DMS153 treated with DMSO at 0.1 percent for 48 hours (cell line): ENCODE data around the gene SZT2.
"Not testable (repeated sequence)": the region's sequence is repeated elsewhere in the genome, so short reads cannot be mapped to it uniquely, and the experiment has no call there.

Experiments used
- DNase-seq: peaks from one replicate; lab custom pipeline; 2025; ENCODE audit not compliant: unreplicated experiment; lab: John Stamatoyannopoulos, UW

The SZT2 gene

DNA sequence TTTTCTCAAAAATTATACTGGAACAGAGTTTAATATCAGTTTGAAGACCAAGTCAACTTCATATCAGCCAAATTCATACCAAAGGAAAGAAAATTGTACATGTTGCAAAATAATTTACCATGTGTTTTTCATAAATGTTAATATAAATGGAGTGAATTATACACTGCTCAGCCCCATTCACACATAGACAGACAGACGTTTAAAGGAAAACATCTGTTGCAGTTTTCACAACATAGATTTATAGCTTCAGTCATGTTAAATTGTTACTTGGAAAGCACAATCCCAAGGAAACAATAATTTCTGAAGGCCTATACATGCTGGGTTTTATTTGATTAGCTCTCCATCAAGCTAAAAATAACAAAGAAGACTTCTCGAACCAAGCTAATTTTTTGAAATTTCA lies 91.8 kb downstream of the SZT2 start:
- DNase-seq: no peak

DNA sequence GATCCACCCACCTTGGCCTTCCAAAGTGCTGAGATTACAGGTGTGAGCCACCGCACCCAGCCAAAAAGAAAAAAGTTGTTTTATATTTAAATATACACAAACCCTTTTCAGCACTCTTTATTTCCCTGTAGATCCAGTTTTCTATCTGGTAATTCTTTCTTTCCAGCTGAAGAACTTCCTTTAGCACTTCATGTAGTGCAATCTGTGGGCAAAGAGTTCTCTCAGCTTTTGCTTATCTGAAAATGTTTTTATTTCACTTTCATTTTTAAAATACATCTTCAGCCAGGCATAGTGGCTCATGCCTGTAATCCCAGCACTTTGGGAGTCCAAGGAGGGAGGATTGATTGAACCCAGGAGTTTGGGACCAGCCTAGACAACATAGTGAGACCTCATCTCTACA lies 92.5 kb downstream of the SZT2 start:
- no peak for DNase-seq

DNA sequence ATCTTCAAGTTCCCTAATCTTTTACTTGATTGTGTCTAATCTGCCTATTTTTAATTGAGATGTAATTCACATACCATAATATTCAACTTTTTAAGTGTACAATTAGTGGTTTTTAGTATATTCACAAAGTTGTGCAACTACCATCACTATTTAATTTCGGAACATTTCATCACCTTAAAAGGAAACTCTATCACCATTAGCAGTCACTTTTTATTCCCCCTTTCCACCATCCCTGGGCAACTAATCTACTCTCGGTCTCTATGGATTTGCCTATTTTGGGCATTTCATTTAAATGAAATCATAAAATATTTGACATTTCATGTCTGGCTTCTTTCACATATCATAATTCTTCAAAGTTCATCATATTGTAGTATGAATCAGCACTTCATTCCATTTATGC lies 94.7 kb downstream of the SZT2 start:
- no peak for DNase-seq

GRCh38 chr1:43488165-43488564 lies 98.5 kb downstream of the SZT2 start:
- DNase-seq: no peak

DNA sequence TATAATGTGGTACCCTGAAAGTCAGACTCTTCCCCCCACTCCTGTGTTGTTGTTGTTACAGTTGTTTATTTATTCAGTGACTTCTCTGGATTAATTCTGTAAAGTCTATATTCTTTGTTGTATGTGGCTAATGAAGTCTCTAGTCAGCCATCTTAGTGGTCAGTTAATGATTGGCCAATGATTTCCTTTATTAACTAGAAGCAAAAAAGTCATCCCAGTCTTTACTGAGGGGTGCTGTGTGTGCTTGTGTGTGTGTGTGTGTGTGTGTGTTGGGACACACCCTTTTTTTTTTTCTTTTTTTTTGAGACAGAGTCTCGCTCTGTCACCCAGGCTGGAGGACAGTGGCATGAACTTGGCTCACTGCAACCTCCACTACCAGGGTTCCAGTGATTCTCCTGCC lies 101.4 kb downstream of the SZT2 start:
- no peak for DNase-seq

- DNase-seq: no peak
These were observed 103.1 kb downstream of the SZT2 start for GRCh38 chr1:43492826-43493225.

- no peak for DNase-seq
These were observed 104.2 kb downstream of the SZT2 start for GRCh38 chr1:43493661-43494450.

GRCh38 chr1:43495204-43495603 lies 105.5 kb downstream of the SZT2 start:
- DNase-seq: no peak

DNA sequence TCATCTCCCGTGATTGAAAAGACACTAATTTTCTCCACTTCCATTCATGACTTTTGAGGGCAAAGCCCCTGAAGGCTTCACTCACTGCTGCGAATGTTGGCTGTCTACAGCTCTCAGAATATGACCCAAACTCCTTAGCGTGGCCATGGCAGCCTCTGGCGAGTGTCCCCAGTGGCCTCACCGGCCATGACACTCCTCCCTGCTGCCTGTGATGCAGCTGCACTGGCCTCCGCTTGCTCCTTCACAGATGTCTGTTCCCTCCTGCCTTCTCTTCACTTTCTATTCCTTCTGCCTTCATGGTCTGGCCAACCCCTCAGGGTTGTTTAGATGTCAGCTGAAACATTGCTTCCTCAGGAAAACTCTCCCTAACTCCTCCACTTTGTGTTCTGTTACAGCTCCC lies 110.2 kb downstream of the SZT2 start:
- DNase-seq: no peak

DNA sequence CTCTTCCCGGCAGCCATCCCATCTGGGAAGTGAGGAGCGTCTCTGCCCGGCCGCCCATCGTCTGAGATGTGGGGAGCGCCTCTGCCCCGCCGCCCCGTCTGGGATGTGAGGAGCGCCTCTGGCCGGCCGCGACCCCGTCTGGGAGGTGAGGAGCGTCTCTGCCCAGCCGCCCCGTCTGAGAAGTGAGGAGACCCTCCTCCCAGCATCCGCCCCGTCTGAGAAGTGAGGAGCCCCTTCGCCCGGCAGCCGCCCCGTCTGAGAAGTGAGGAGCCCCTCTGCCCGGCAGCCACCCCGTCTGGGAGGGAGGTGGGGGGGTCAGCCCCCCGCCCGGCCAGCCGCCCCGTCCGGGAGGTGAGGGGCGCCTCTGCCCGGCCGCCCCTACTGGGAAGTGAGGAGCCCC lies 112.1 kb downstream of the SZT2 start:
- DNase-seq: not testable (repeated sequence)

DNA sequence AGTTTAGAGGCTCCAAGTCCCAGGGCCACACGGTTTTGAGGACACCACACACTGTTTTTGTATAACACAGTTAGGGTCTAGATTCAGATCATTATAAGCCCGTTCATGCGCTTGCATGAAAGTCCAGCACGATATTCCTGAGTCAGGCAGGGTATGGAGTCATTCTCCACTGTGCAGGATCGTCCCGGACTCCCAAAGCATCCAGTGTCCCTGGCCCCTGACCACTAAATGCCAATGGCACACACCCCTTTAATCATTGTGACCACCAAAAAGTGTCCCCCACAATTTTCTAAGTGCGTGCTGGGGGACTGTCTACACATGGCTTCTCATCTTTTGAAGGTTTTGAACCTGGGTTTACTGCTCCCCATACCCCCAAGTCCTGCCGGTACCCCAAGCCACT lies 113.8 kb downstream of the SZT2 start:
- no peak for DNase-seq
